Measurements from ENCODE around the gene RFFL. TPM values are rescaled to one million over a fixed set of nuclear protein-coding genes. Genes with fewer than 3 reads are reported as not detected.

RFFL gene
- total and polyA plus RNA-seq, 2 of the 4 experiments (the other 2 are of a cell fraction) = 11.6 to 19.2 TPM

- TF ChIP-seq USF2 (IDR thresholded peaks at IDR 0.05; ENCODE audit: low read depth, low read length) = no peak
- TF ChIP-seq POLR2A (IDR thresholded peaks at IDR 0.05; ENCODE audit: low read depth, low read length) = no peak
- no peak for TF ChIP-seq RCOR1 (IDR thresholded peaks at IDR 0.05; ENCODE audit: insufficient replicate concordance, low read length)
Measured at GRCh38 chr17:34996422-34997285, 66.9 kb downstream of the RFFL start (continued).

- intact Hi-C loops (cut with micrococcal nuclease) (loop anchor here (10.0 kb wide), 1 partner anchor 552 kb away; no protein-coding TSS in a partner anchor), in situ Hi-C loops (cut with MboI; ENCODE audit: low sequenced_read_pairs) (loop anchor here (25.0 kb wide), 1 partner anchor 594 kb away; the partner anchor contains the start of genes AP2B1 and PEX12), dilution Hi-C loops (cut with HindIII; ENCODE audit: low sequenced_read_pairs, unreplicated experiment) (no loop called here)
- H4K8ac ChIP-seq (ENCODE audit: low read depth in 2 of 2, low read length in 2 of 2) = no peak overlapping the region
- peaks cover 7 to 13% of the 10 kb centered on the region in 2 experiments; a peak in 3 of 4 replicates for H3K79me1 ChIP-seq (ENCODE audit: low read depth in 1 of 2, low read length in 2 of 2)
- no peak overlapping the region for H3K23ac ChIP-seq (ENCODE audit: low read depth, low read length)
- H2BK20ac ChIP-seq (ENCODE audit: low read depth, low read length) = no peak overlapping the region
- no peaks in the 10 kb centered on the region for H4K20me1 ChIP-seq (ENCODE audit: insufficient read depth, low read length)
- peaks cover 14% of the 10 kb centered on the region for H3K9me1 ChIP-seq (ENCODE audit: insufficient read depth, low read length)
- no peak overlapping the region for H3K9ac ChIP-seq (ENCODE audit: low read depth, low read length)
- H3K4me2 ChIP-seq (ENCODE audit: low read depth, low read length) = no peak overlapping the region
- H2BK120ac ChIP-seq (ENCODE audit: low read depth, low read length) = no peak overlapping the region
- H3K18ac ChIP-seq (ENCODE audit: low read depth, low read length) = no peak overlapping the region
- H4K5ac ChIP-seq (ENCODE audit: low read depth, low read length) = no peak overlapping the region
- no peaks in the 10 kb centered on the region for H3K27me3 ChIP-seq (ENCODE audit: control insufficient read depth, insufficient read depth, low read length)
- no peak overlapping the region for H3K56ac ChIP-seq (ENCODE audit: extremely low read depth, insufficient read depth, low read length)
- no peak overlapping the region for H2AK5ac ChIP-seq (ENCODE audit: low read depth, low read length)
- no CpG with 5 or more reads among the region's 2 CpGs for WGBS, 2 experiments (ENCODE audit: extremely low coverage in 2 of 2, insufficient read length in 1 of 2)
- no peak overlapping the region for H3K4me3 ChIP-seq (ENCODE audit: insufficient read depth, low read depth, low read length)
- no peak overlapping the region for H2AK9ac ChIP-seq (replicated peaks; ENCODE audit: low read depth, low read length, poor library complexity)
- no peak overlapping the region for H3K14ac ChIP-seq (replicated peaks; ENCODE audit: low read depth, low read length)
- H3K9me3 ChIP-seq (ENCODE audit: control insufficient read depth, insufficient read depth, low read length) = no peaks in the 10 kb centered on the region
- no peak overlapping the region for H4K91ac ChIP-seq (ENCODE audit: insufficient read depth, low read depth, low read length)
- H3K36me3 ChIP-seq (ENCODE audit: control insufficient read depth, insufficient read depth, low read length) = peaks cover 45% of the 10 kb centered on the region
- H3K27ac ChIP-seq (ENCODE audit: insufficient read depth, low read length) = no peak overlapping the region
- ChIA-PET POLR2A (ENCODE audit: unreplicated experiment) (no interaction called here), CTCF (no interaction called here)
- H2BK5ac ChIP-seq (ENCODE audit: low read depth, low read length, poor library complexity, severe bottlenecking) = no peak overlapping the region
- H3K4ac ChIP-seq (ENCODE audit: low read depth, low read length) = no peak overlapping the region
- no peak for ATAC-seq (ENCODE audit: low read depth)
- H3K4me1 ChIP-seq (ENCODE audit: control insufficient read depth, insufficient read depth, low read length) = peaks cover 13% of the 10 kb centered on the region
- no peak overlapping the region for H2AFZ ChIP-seq (replicated peaks; ENCODE audit: low read length, poor library complexity)
- no TSS peak for BruUV-seq (replicated peaks)
- no peak for DNase-seq
- no peak overlapping the region for H2BK15ac ChIP-seq (ENCODE audit: low read depth, low read length)
- TF ChIP-seq USF2 (IDR thresholded peaks at IDR 0.05; ENCODE audit: low read depth, low read length) (no peak), CEBPB (IDR thresholded peaks at IDR 0.05; ENCODE audit: low read depth, low read length) (no peak), POLR2A (IDR thresholded peaks at IDR 0.05; ENCODE audit: low read depth, low read length) (no peak), CHD1 (IDR thresholded peaks at IDR 0.05; ENCODE audit: low read depth, low read length) (no peak), FOS (IDR thresholded peaks at IDR 0.05; ENCODE audit: low read depth, low read length) (no peak), MXI1 (IDR thresholded peaks at IDR 0.05; ENCODE audit: borderline replicate concordance, low read depth, low read length) (no peak), SMC3 (IDR thresholded peaks at IDR 0.05; ENCODE audit: low read depth, low read length) (no peak), RFX5 (IDR thresholded peaks at IDR 0.05; ENCODE audit: low read depth, low read length) (no peak), MAFK (IDR thresholded peaks at IDR 0.05; ENCODE audit: low read depth, low read length) (no peak), RCOR1 (IDR thresholded peaks at IDR 0.05; ENCODE audit: insufficient replicate concordance, low read length) (no peak), NFE2L2 (IDR thresholded peaks at IDR 0.05; ENCODE audit: low read depth, low read length) (no peak), RAD21 (IDR thresholded peaks at IDR 0.05; ENCODE audit: low read length) (no peak), BHLHE40 (IDR thresholded peaks at IDR 0.05; ENCODE audit: low read depth, low read length) (no peak)
Measured at GRCh38 chr17:34993031-34993430, 70.5 kb downstream of the RFFL start.
